Astrocyte (in vitro differentiated cells and primary cell): Measurements from ENCODE around the gene SH3BP5. TPM values are rescaled to one million over a fixed set of nuclear protein-coding genes. Genes with fewer than 3 reads are reported as not detected.

Experiments
- DNase-seq: peaks from one replicate; pipeline ENCODE4 v3.0.0-alpha.2; 2010; ENCODE audit warnings: low read depth
- FAIRE-seq: peaks from 2 replicates; lab custom pipeline; 2011; peaks lifted over from hg19 to GRCh38; lab: Jason Lieb, UNC
- H2AFZ ChIP-seq: 2 replicates; pipeline ENCODE4 v1.6.0; 2012; ENCODE audit warnings: low read depth, low read length, inconsistent platforms
- H3K27ac ChIP-seq: 2 replicates; pipeline ENCODE4 v1.5.1; 2011; ENCODE audit warnings: low read depth, low read length, inconsistent platforms
- H3K27me3 ChIP-seq: 2 replicates; pipeline ENCODE4 v1.6.0; 2011; ENCODE audit warnings: low read length, inconsistent platforms; ENCODE audit not compliant: insufficient read depth
- H3K36me3 ChIP-seq: 2 replicates; pipeline ENCODE4 v1.5.1; 2011; ENCODE audit warnings: low read length, inconsistent platforms; ENCODE audit not compliant: insufficient read depth
- H3K4me1 ChIP-seq: 2 replicates; pipeline ENCODE4 v1.5.1; 2011; ENCODE audit warnings: low read length, inconsistent platforms; ENCODE audit not compliant: insufficient read depth
- H3K4me2 ChIP-seq: 2 replicates; pipeline ENCODE4 v1.6.0; 2012; ENCODE audit warnings: low read length, inconsistent platforms
- H3K4me3 ChIP-seq: 2 replicates; pipeline ENCODE4 v1.5.1; 2011; ENCODE audit warnings: low read depth, mild to moderate bottlenecking, low read length, inconsistent platforms; ENCODE audit not compliant: insufficient read depth
- H3K79me2 ChIP-seq: 2 replicates; pipeline ENCODE4 v1.6.0; 2012; ENCODE audit warnings: mild to moderate bottlenecking, low read length, inconsistent platforms; ENCODE audit not compliant: insufficient read depth
- H3K9ac ChIP-seq: 2 replicates; pipeline ENCODE4 v1.6.0; 2012; ENCODE audit warnings: mild to moderate bottlenecking, low read length, inconsistent platforms
- H3K9me3 ChIP-seq: 2 replicates; pipeline ENCODE4 v1.5.1; 2012; ENCODE audit warnings: low read depth, mild to moderate bottlenecking, low read length, inconsistent platforms; ENCODE audit not compliant: insufficient read depth
- H4K20me1 ChIP-seq: 2 replicates; pipeline ENCODE4 v1.6.0; 2012; ENCODE audit warnings: low read length, inconsistent platforms; ENCODE audit not compliant: insufficient read depth
- H3K27ac Mint-ChIP-seq: one replicate; pipeline ENCODE4 v1.8.0; 2021; ENCODE audit warnings: mild to moderate bottlenecking, mixed read lengths; ENCODE audit not compliant: unreplicated experiment
- H3K27me3 Mint-ChIP-seq: one replicate; pipeline ENCODE4 v1.8.0; 2021; ENCODE audit warnings: low read depth, mixed read lengths; ENCODE audit not compliant: unreplicated experiment
- H3K36me3 Mint-ChIP-seq: one replicate; pipeline ENCODE4 v1.8.0; 2021; ENCODE audit warnings: low read depth, mixed read lengths; ENCODE audit not compliant: unreplicated experiment
- H3K4me1 Mint-ChIP-seq: one replicate; pipeline ENCODE4 v1.8.0; 2021; ENCODE audit warnings: low read depth, mixed read lengths; ENCODE audit not compliant: unreplicated experiment
- H3K4me3 Mint-ChIP-seq: one replicate; pipeline ENCODE4 v1.8.0; 2021; ENCODE audit warnings: mild to moderate bottlenecking, moderate library complexity, mixed read lengths; ENCODE audit not compliant: unreplicated experiment
- H3K9me3 Mint-ChIP-seq: one replicate; pipeline ENCODE4 v1.8.0; 2021; ENCODE audit warnings: mild to moderate bottlenecking, mixed read lengths; ENCODE audit not compliant: unreplicated experiment
- CTCF ChIP-seq: IDR thresholded peaks from 2 replicates; pipeline ENCODE4 v1.5.1; 2011; ENCODE audit warnings: low read depth, mild to moderate bottlenecking, inconsistent platforms, low read length, moderate library complexity; ENCODE audit not compliant: insufficient read depth
- EZH2 ChIP-seq: IDR thresholded peaks from 2 replicates; pipeline ENCODE4 v1.6.1; 2012; ENCODE audit warnings: mild to moderate bottlenecking, low read length, inconsistent platforms; ENCODE audit not compliant: insufficient read depth
- total RNA-seq: library from RNA; stranded (reverse); gene quantifications from 2 replicates; pipeline ENCODE4 v1.2.1, GENCODE V29; 2021

SH3BP5 gene
- total RNA-seq, 1 donor from 2014 or later = 25.2 TPM

- no peak for FAIRE-seq
- Histone ChIP-seq H3K36me3 (no peaks in the 10 kb centered on the region), H3K9ac (no peak overlapping the region), H2AFZ (no peak overlapping the region), H4K20me1 (no peaks in the 10 kb centered on the region), H3K79me2 (no peaks in the 10 kb centered on the region), H3K27me3 (peaks cover 18% of the 10 kb centered on the region), H3K4me1 (no peaks in the 10 kb centered on the region), H3K9me3 (no peaks in the 10 kb centered on the region), H3K4me3 (no peak overlapping the region), H3K4me2 (no peak overlapping the region), H3K27ac (no peak overlapping the region)
- TF ChIP-seq CTCF (no peak), EZH2 (no peak)
- Mint-ChIP-seq H3K36me3 (no peaks in the 10 kb centered on the region), H3K4me3 (no peak overlapping the region), H3K9me3 (no peaks in the 10 kb centered on the region), H3K27ac (no peak overlapping the region), H3K27me3 (peaks cover 2% of the 10 kb centered on the region), H3K4me1 (peaks cover 5% of the 10 kb centered on the region)
- no peak for DNase-seq
Measured at GRCh38 chr3:15342246-15342645, 9.9 kb upstream of the SH3BP5 start.

DNA sequence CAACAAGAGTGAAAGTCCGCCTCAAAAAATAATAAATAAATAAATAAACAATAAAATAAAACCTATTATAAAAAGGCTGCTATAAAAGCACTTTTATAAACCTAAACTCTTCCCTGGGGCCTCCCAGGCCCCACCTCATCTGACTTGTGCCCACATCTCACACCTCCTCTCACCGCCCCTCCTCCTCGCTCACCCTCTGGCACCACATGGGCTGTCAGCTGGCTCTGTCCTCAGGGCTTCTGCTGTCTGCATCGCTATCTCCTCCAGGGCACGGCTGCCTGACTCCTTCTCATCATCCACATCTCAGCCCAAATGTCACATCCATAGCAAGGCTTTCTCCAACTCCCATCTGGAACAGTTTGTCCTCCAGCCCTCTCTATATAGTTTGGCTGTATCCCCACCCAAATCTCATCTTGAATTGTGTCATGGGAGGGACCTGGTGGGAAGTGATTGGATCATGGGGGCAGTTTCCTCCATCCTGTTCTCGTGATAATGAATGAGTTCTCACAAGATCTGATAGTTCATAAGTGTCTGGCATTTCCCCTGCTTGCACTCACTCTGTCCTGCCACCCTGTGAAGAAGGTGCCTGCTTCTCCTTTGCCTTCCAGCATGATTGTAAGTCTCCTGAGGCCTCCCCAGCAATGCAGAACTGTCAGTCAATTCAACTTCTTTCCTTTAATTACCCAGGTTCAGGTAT lies 8.8 kb upstream of the SH3BP5 start:
- no peak overlapping the region for H3K4me2 ChIP-seq
- H3K4me1 ChIP-seq = no peaks in the 10 kb centered on the region
- no peak overlapping the region for H3K9ac ChIP-seq
- Mint-ChIP-seq H3K4me1 (peaks cover 8% of the 10 kb centered on the region), H3K27me3 (no peaks in the 10 kb centered on the region), H3K9me3 (no peaks in the 10 kb centered on the region), H3K27ac (peak overlapping the region; percentile 15), H3K4me3 (no peak overlapping the region), H3K36me3 (no peaks in the 10 kb centered on the region)
- H3K9me3 ChIP-seq = no peaks in the 10 kb centered on the region
- H3K27ac ChIP-seq = no peak overlapping the region
- H3K27me3 ChIP-seq = peaks cover 18% of the 10 kb centered on the region
- H3K36me3 ChIP-seq = no peaks in the 10 kb centered on the region
- H2AFZ ChIP-seq = no peak overlapping the region
- H3K79me2 ChIP-seq = no peaks in the 10 kb centered on the region
- DNase-seq = no peak
- TF ChIP-seq EZH2 (no peak), CTCF (no peak)
- no peak for FAIRE-seq
- H4K20me1 ChIP-seq = no peaks in the 10 kb centered on the region
- H3K4me3 ChIP-seq = no peak overlapping the region

- H3K79me2 ChIP-seq = no peaks in the 10 kb centered on the region
- TF ChIP-seq CTCF (no peak), EZH2 (no peak)
- Mint-ChIP-seq H3K27me3 (no peaks in the 10 kb centered on the region), H3K4me1 (peaks cover 15% of the 10 kb centered on the region), H3K36me3 (no peaks in the 10 kb centered on the region), H3K9me3 (no peaks in the 10 kb centered on the region), H3K27ac (no peak overlapping the region), H3K4me3 (no peak overlapping the region)
- no peaks in the 10 kb centered on the region for H3K4me1 ChIP-seq
- peak; percentile 76 for DNase-seq
- no peak overlapping the region for H3K4me3 ChIP-seq
- no peaks in the 10 kb centered on the region for H4K20me1 ChIP-seq
- H3K27me3 ChIP-seq = peaks cover 15% of the 10 kb centered on the region
- H3K9ac ChIP-seq = no peak overlapping the region
- H3K4me2 ChIP-seq = no peak overlapping the region
- FAIRE-seq = no peak
- no peak overlapping the region for H3K27ac ChIP-seq
- no peak overlapping the region for H2AFZ ChIP-seq
- H3K36me3 ChIP-seq = no peaks in the 10 kb centered on the region
- H3K9me3 ChIP-seq = no peaks in the 10 kb centered on the region
Measured at GRCh38 chr3:15339786-15340215, 7.4 kb upstream of the SH3BP5 start.
